Nephron progenitor cell (in vitro differentiated cells): ENCODE data around the gene PNKD.

ENCODE experiments used
- DNase-seq: peaks from one replicate; pipeline ENCODE4 v3.0.0; 2021
- H3K27ac Mint-ChIP-seq: 2 replicates; pipeline ENCODE4 v1.8.0; 2021; ENCODE audit warnings: mild to moderate bottlenecking, moderate library complexity, mixed read lengths
- H3K27me3 Mint-ChIP-seq: 2 replicates; pipeline ENCODE4 v1.8.0; 2021; ENCODE audit warnings: mild to moderate bottlenecking, low read depth, mixed read lengths; ENCODE audit not compliant: poor library complexity
- H3K36me3 Mint-ChIP-seq: 2 replicates; pipeline ENCODE4 v1.8.0; 2021; ENCODE audit warnings: low read depth, mixed read lengths
- H3K4me1 Mint-ChIP-seq: 2 replicates; pipeline ENCODE4 v1.8.0; 2021; ENCODE audit warnings: mixed read lengths
- H3K4me3 Mint-ChIP-seq: 2 replicates; pipeline ENCODE4 v1.8.0; 2021; ENCODE audit warnings: mild to moderate bottlenecking, moderate library complexity, mixed read lengths
- H3K9me3 Mint-ChIP-seq: 2 replicates; pipeline ENCODE4 v1.8.0; 2021; ENCODE audit warnings: mild to moderate bottlenecking, moderate library complexity, mixed read lengths
- CTCF ChIP-seq: fragments of 200-600 bp; sonication (generic); IDR thresholded peaks from 2 replicates; pipeline ENCODE4 v1.5.0; 2021; ENCODE audit warnings: antibody characterized with exemption

The PNKD gene

GRCh38 chr2:218392459-218392858 lies 122.1 kb downstream of the PNKD start:
- H3K27me3 Mint-ChIP-seq: peaks cover 41% of the 10 kb centered on the region
- no peak overlapping the region for H3K4me3 Mint-ChIP-seq
- no peak for DNase-seq
- H3K9me3 Mint-ChIP-seq: no peaks in the 10 kb centered on the region
- no peak for TF ChIP-seq CTCF
- no peaks in the 10 kb centered on the region for H3K36me3 Mint-ChIP-seq
- H3K4me1 Mint-ChIP-seq: peaks cover 18% of the 10 kb centered on the region
- peak overlapping the region; percentile 59 for H3K27ac Mint-ChIP-seq

- no peak for DNase-seq
- Mint-ChIP-seq H3K36me3 (no peaks in the 10 kb centered on the region), H3K27ac (no peak overlapping the region), H3K4me3 (no peak overlapping the region), H3K9me3 (no peaks in the 10 kb centered on the region), H3K27me3 (peaks cover 44% of the 10 kb centered on the region), H3K4me1 (peaks cover 24% of the 10 kb centered on the region)
- TF ChIP-seq CTCF: no peak
These were observed 122.7 kb downstream of the PNKD start for GRCh38 chr2:218392891-218393462.

- Mint-ChIP-seq H3K27me3 (peaks cover 45% of the 10 kb centered on the region), H3K27ac (no peak overlapping the region), H3K36me3 (no peaks in the 10 kb centered on the region), H3K4me3 (no peak overlapping the region), H3K9me3 (no peaks in the 10 kb centered on the region), H3K4me1 (peaks cover 24% of the 10 kb centered on the region)
- TF ChIP-seq CTCF: no peak
- DNase-seq: no peak
These were observed 123.5 kb downstream of the PNKD start for GRCh38 chr2:218393750-218394290.

- H3K27me3 Mint-ChIP-seq: peaks cover 48% of the 10 kb centered on the region
- no peak overlapping the region for H3K27ac Mint-ChIP-seq
- no peak overlapping the region for H3K4me3 Mint-ChIP-seq
- DNase-seq: no peak
- TF ChIP-seq CTCF: no peak
- no peaks in the 10 kb centered on the region for H3K9me3 Mint-ChIP-seq
- no peaks in the 10 kb centered on the region for H3K36me3 Mint-ChIP-seq
- peaks cover 24% of the 10 kb centered on the region for H3K4me1 Mint-ChIP-seq
These were observed 124.2 kb downstream of the PNKD start for GRCh38 chr2:218394298-218395089.

GRCh38 chr2:218395090-218395444 lies 124.7 kb downstream of the PNKD start:
- Mint-ChIP-seq H3K4me1 (peaks cover 24% of the 10 kb centered on the region), H3K4me3 (no peak overlapping the region)

More at GRCh38 chr2:218395090-218395444, 124.7 kb downstream of the PNKD start:
- Mint-ChIP-seq H3K9me3 (no peaks in the 10 kb centered on the region), H3K27ac (no peak overlapping the region), H3K36me3 (no peaks in the 10 kb centered on the region), H3K27me3 (peaks cover 44% of the 10 kb centered on the region)
- TF ChIP-seq CTCF: no peak
- no peak for DNase-seq
